GM19467 (cell line): ENCODE results near the gene MSGN1.
A peak's percentile ranks its signal among the peaks of the same experiment; 100 is the strongest.

ENCODE experiments used
- ATAC-seq: cut with Tn5 transposase; IDR thresholded peaks from one replicate; pipeline ENCODE4 v1.9.1; 2021; ENCODE audit warnings: mild to moderate bottlenecking, moderate library complexity; ENCODE audit not compliant: unreplicated experiment

The MSGN1 gene

DNA sequence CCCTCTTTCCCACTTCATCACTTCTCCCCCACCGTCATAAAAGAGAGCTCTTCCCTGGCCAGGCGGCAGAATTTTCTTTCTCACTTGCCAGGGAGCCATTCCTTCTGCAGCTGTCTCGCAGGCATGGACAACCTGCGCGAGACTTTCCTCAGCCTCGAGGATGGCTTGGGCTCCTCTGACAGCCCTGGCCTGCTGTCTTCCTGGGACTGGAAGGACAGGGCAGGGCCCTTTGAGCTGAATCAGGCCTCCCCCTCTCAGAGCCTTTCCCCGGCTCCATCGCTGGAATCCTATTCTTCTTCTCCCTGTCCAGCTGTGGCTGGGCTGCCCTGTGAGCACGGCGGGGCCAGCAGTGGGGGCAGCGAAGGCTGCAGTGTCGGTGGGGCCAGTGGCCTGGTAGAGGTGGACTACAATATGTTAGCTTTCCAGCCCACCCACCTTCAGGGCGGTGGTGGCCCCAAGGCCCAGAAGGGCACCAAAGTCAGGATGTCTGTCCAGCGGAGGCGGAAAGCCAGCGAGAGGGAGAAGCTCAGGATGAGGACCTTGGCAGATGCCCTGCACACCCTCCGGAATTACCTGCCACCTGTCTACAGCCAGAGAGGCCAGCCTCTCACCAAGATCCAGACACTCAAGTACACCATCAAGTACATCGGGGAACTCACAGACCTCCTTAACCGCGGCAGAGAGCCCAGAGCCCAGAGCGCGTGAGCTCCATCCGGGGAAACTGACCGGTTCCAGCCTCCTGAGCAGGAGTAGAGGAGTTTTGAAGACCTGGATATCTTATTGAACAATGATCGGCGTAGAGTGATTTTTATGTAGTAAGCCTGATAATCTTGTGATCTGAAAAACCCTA, at the start of gene MSGN1:
Gene MSGN1, plus strand, starts transcription at position 65 of the 850 bp plus-strand sequence. Its CDS starts 59 bp downstream, at position 124.
- no peak for ATAC-seq

GRCh38 chr2:17768894-17769293, 47.4 kb upstream of the MSGN1 start:
- ATAC-seq = no peak

GRCh38 chr2:17771956-17772355, 44.3 kb upstream of the MSGN1 start:
- ATAC-seq = no peak

DNA sequence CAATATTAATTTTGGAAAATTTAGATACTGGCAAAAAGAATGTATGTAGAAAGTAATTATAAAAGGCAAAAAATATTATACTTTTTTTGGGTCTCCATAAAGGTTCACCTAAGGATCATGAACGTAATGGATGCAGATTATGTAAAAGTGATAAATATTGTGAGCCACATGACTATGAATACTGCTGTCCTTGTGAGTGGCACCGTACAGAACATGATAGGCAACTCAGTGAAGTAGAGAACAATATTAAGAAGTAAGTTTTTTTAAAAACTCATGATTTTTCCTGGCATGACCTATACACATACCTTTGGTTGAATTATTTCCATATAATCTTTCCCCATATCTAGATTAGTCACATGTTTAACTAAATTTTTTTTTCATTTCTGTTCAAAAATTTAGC, 43.7 kb upstream of the MSGN1 start:
- ATAC-seq = no peak

GRCh38 chr2:17780546-17780945, 35.7 kb upstream of the MSGN1 start:
- ATAC-seq = no peak

- ATAC-seq = no peak
These were observed 34.8 kb upstream of the MSGN1 start for GRCh38 chr2:17781482-17781881.

DNA sequence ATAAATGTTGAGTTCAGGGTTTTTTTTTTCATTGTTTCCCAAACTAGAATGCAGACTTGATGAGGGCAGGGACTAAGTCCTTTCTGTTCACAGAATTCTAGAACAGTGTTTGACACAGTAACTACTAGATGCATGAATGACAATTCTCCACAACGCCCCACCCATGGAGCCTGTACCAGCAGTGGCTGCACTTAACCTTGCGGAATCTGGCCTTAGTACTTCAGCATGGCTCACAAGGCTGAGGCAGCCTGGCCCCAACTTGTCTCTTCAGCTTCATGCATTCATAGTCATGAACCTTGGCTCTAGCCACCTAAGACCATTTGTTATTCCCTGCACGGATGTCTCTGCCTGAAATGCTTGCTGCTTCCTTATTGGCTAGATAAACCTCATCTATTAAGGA, 29.5 kb upstream of the MSGN1 start:
- ATAC-seq = no peak

DNA sequence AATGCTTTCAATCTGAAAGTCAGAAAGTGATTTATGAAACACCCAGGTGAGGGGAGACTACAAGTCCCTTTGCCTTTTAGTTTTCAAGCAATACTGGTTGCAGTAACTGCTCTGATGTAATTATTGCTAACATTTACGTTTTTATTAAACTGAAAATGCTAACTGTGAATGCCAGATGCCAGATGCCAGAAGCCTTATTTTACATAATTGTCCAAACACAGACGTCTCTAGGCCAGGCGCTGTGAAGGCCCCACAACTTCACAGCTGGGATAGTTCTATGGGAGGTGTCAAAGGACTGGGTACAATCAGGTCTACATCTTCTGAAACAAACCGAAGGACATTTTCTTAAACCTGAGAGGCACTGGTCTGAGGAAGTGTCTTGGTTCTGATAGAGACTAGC, 27.5 kb upstream of the MSGN1 start:
- no peak for ATAC-seq

GRCh38 chr2:17790536-17790935, 25.7 kb upstream of the MSGN1 start:
- ATAC-seq = no peak

DNA sequence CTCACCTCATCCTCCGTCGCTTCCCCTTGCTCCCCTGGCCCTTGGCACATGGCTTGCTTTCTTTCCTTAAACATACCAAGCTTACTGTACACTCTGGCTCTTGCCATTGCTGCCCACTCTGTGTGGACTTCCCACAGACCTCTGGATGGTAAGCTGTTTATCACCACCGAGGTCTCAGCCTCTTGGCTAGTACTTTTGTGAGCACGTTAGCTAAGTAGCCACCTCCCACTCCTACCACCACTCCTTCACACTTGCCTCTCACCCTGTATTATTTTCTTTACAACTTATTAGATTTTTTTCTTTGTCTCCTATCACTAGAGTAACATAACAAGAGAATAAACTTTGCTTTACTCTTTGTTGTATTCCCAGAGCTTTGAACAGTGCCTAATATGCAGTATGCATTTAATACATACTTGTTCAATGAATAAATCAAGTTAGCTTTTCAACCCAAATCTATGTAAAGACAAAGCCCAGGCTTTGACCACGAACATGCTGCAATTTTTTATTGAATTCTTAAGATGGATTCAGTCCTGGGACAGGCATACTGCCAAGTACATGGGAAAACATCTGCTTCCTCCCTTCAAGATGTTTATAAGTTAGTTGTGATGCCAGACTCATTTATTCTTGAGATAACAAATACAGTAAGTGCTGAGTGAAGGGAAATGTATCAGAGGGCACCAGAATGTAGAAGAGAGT, 25.0 kb upstream of the MSGN1 start:
- no peak for ATAC-seq

GRCh38 chr2:17791817-17792130, 24.5 kb upstream of the MSGN1 start:
- no peak for ATAC-seq

- peak; percentile 55 for ATAC-seq
These were observed 23.7 kb upstream of the MSGN1 start for GRCh38 chr2:17792515-17792914.

DNA sequence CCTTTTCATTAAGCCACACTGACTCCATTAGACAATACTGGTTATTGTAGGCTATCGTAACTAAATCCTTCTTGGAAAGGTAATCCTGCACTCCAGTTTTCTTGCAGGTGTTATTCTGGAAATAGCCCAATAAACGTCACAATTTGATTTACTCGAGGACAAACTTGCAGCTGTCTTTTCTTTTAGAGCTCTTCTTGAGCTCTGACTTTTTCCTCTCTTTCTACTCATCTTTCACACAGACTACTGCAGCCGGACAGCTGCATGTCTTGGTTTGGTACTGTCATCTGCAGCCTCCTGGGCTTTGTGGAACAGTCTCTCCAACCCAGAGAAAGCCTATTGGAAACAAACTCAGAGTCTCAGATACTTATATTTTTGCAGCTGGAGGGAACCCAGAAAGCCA, 23.0 kb upstream of the MSGN1 start:
- no peak for ATAC-seq

- no peak for ATAC-seq
These were observed 22.4 kb upstream of the MSGN1 start for GRCh38 chr2:17793803-17794354.

- ATAC-seq = no peak
These were observed 21.0 kb upstream of the MSGN1 start for GRCh38 chr2:17795309-17795708.

- ATAC-seq = no peak
These were observed 17.9 kb upstream of the MSGN1 start for GRCh38 chr2:17798338-17798737.

- ATAC-seq = no peak
These were observed 16.7 kb upstream of the MSGN1 start for GRCh38 chr2:17799301-17800120.

GRCh38 chr2:17800219-17800618, 16.0 kb upstream of the MSGN1 start:
- no peak for ATAC-seq

GRCh38 chr2:17800693-17801458, 15.4 kb upstream of the MSGN1 start:
- no peak for ATAC-seq

GRCh38 chr2:17803497-17803896, 12.8 kb upstream of the MSGN1 start:
- ATAC-seq = no peak

- ATAC-seq = peak; percentile 64
These were observed 11.9 kb upstream of the MSGN1 start for GRCh38 chr2:17804358-17804757.
